IPS-18a (cell line): ENCODE data around the gene KRT37.
"Not testable (repeated sequence)": the region's sequence is repeated elsewhere in the genome, so short reads cannot be mapped to it uniquely, and the experiment has no call there.

ENCODE experiments used
- H3K27ac ChIP-seq: one replicate; pipeline ENCODE4 v1.5.1; 2013; ENCODE audit warnings: low read length
- H3K27me3 ChIP-seq: one replicate; pipeline ENCODE4 v1.6.1; 2013; ENCODE audit warnings: mild to moderate bottlenecking, low read length; ENCODE audit not compliant: control insufficient read depth, insufficient read depth
- H3K36me3 ChIP-seq: one replicate; pipeline ENCODE4 v1.6.1; 2013; ENCODE audit warnings: low read depth, low read length; ENCODE audit not compliant: control insufficient read depth
- H3K4me1 ChIP-seq: one replicate; pipeline ENCODE4 v1.6.1; 2013; ENCODE audit warnings: low read depth, low read length; ENCODE audit not compliant: control insufficient read depth
- H3K4me3 ChIP-seq: one replicate; pipeline ENCODE4 v1.5.1; 2013; ENCODE audit warnings: low read length
- H3K9ac ChIP-seq: one replicate; pipeline ENCODE4 v1.6.1; 2013; ENCODE audit warnings: mild to moderate bottlenecking, low read length, moderate library complexity
- H3K9me3 ChIP-seq: one replicate; pipeline ENCODE4 v1.6.1; 2013; ENCODE audit warnings: low read depth, low read length; ENCODE audit not compliant: control insufficient read depth

The KRT37 gene

DNA sequence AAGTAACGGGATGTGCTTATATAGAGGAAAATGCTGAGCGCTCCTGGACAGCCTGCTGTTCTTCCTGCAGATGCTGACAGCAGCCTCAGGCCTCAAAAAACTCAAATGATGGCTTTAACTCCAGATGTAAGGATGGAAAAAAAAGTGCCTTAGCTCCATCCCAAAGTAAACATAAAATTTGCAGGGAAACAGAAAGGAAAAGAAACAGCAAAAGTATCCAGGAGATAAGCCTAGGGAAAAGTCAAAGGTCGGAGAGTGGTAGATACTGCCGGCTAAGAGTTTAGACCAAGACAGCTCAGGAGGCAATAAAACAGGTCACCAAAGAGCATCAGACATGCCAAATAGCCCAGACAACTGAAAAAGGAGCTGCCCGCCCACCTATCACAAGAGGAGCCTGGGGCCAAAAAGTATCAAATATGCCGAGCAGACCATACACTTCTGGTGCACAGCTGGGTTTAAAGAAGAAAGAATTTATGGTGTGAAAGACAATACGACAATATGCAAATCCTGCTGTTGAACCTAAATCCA lies 33.9 kb downstream of the KRT37 start:
- no peaks in the 10 kb centered on the region for H3K36me3 ChIP-seq
- no peaks in the 10 kb centered on the region for H3K9me3 ChIP-seq
- no peak overlapping the region for H3K27ac ChIP-seq
- H3K27me3 ChIP-seq: no peaks in the 10 kb centered on the region
- no peaks in the 10 kb centered on the region for H3K4me1 ChIP-seq
- H3K4me3 ChIP-seq: no peak overlapping the region
- H3K9ac ChIP-seq: no peak overlapping the region

DNA sequence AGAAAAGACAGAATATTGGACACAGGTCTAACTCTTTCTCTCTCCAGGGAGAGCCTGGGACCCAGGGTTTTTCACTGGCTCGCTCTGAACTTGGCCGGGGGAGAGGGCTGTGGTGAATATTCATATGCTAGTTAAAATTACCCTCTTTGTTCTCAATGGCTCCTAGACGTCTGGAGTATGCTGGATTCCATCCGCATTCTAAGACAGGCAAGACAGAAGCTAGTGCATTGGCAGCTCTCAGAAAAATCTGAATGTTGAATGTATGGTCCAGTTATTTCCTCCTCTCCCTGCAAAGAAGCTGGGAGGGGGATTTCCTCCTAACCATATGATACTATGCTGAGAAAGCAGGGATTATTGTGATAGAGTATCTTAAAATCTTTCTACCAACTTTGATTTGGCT lies 36.7 kb downstream of the KRT37 start:
- no peaks in the 10 kb centered on the region for H3K36me3 ChIP-seq
- no peak overlapping the region for H3K27ac ChIP-seq
- H3K9me3 ChIP-seq: no peaks in the 10 kb centered on the region
- no peak overlapping the region for H3K9ac ChIP-seq
- H3K4me3 ChIP-seq: no peak overlapping the region
- H3K27me3 ChIP-seq: no peaks in the 10 kb centered on the region
- H3K4me1 ChIP-seq: no peaks in the 10 kb centered on the region

DNA sequence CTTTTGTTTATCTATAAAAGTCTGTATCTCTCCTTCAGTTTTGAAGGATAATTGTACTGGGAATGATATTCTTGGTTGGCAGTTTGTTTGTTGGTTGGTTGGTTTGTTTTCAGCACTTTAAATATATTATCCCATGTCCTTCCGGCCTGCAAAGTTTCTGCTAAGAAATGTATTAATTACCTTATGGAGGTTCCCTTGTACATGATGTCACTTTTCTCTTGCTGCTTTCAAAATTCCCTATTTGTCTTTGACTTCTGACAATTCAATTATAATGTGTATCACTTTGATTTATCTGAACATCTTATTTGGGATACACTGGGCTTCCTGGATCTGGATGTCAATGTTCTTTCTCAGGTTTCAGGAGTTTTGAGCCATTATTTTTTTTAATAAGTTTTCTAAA lies 38.2 kb downstream of the KRT37 start:
- H3K9me3 ChIP-seq: no peaks in the 10 kb centered on the region
- H3K36me3 ChIP-seq: no peaks in the 10 kb centered on the region
- H3K27ac ChIP-seq: no peak overlapping the region
- no peak overlapping the region for H3K4me3 ChIP-seq
- H3K4me1 ChIP-seq: no peaks in the 10 kb centered on the region
- H3K27me3 ChIP-seq: no peaks in the 10 kb centered on the region
- H3K9ac ChIP-seq: no peak overlapping the region

DNA sequence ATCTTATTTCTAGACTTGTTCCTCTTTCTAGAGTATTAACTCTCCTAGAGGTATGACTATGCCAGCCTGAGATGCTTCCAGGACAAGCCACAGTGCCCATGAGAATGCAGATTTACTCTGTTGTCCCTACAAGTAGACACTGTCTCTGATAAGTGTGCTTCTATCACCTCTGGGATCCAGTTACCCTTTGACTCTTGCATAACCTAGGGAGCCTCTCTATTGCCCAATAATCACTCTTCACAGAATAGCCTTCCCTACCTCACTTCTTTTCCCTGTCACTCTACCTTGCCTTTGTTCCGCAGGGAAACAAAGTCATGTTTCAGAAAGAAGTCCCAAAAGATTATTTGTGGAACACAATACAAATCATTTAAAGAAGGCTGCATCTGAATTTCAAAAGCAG lies 40.7 kb downstream of the KRT37 start:
- Histone ChIP-seq H3K9me3 (no peaks in the 10 kb centered on the region), H3K27ac (no peak overlapping the region), H3K4me3 (no peak overlapping the region), H3K4me1 (no peaks in the 10 kb centered on the region), H3K36me3 (no peaks in the 10 kb centered on the region), H3K27me3 (no peaks in the 10 kb centered on the region), H3K9ac (no peak overlapping the region)

DNA sequence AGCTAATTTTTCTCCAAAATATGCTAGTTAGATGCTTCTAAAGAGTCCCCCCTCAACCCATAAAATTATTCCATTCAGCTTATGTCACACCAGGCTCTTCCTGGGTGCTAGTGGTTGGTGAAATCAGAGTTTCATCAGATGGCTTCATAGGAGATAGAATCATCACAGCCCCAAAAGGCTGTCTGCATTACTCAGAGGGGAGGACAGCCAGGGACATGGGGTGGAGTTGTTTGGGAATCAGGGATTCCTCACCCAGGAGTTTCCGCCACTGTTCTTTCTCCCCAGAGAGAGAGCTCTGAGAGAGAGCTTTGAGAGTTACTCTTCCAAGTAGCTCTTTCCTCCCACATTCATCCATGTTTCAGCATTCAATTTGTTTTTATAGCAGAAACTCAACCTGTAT lies 42.0 kb downstream of the KRT37 start:
- Histone ChIP-seq H3K36me3 (no peaks in the 10 kb centered on the region), H3K4me1 (no peaks in the 10 kb centered on the region), H3K9me3 (no peaks in the 10 kb centered on the region), H3K4me3 (no peak overlapping the region), H3K27me3 (no peaks in the 10 kb centered on the region), H3K27ac (no peak overlapping the region), H3K9ac (no peak overlapping the region)

DNA sequence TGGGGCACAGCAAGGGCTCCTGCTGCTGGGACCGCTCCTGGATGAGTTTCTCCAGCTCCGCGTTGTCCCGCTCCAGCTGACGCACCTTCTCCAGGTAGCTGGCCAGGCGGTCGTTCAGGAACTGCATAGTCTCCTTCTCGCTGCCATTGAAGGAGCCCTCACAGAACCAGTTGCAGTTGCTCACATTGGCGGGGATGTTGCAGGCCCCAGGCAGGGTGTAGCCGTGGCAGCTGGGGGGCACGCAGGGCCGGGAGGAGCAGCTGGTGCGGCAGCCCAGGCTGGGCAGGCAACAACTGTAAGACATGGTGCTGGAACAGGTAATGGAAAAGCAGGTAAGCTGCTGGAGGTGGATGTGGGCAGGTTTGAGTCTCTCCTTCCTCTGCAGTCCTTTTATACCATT lies 42.4 kb downstream of the KRT37 start, which contains the start of gene KRT34:
KRT34 (minus strand) TSS at position 364 of the 400 bp plus-strand sequence; CDS start at position 304, 60 bp downstream.
- not testable (repeated sequence) for H3K36me3 ChIP-seq, H3K27ac ChIP-seq, H3K9me3 ChIP-seq, H3K27me3 ChIP-seq, H3K4me3 ChIP-seq, H3K4me1 ChIP-seq, H3K9ac ChIP-seq

DNA sequence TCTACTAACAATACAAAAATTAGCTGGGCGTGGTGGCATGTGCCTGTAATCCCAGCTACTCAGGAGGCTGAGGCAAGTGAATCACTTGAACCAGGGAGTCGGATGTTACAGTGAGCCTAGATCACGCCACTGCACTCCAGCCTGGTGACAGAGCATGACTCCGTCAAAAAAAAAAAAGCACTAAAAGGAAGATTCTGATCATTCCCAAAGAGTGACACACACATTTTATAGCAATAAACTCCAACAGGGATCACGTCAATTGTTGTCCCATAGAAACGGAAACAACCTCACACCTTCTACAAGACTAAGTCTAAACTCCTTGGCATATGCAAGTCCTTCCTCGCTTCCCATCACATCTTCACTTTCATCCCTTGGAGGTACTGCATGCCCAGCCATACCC lies 44.3 kb downstream of the KRT37 start:
- not testable (repeated sequence) for H3K36me3 ChIP-seq

DNA sequence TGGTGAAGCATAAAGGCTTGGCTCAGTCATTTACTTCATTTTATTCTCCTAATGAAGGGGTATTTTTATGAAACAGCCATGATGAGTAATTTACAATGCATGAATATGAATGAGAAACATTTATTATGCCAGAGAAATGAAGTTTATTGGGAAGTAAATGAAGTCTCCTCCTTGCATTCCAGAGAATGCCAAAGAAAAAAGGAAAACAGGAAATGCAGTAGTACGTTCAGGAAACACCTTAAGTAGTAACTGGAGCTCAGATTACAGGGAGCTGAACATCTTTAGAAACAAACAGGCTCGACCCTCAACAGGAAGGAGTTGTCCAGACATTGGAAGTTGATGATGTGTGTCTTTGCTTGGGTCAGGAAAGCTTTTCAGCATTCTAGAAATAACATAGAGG lies 46.8 kb downstream of the KRT37 start:
- H3K4me1 ChIP-seq: no peaks in the 10 kb centered on the region

More for the DNA sequence above, 44.3 kb downstream of the KRT37 start:
- not testable (repeated sequence) for H3K27me3 ChIP-seq, H3K9ac ChIP-seq, H3K4me1 ChIP-seq, H3K9me3 ChIP-seq, H3K4me3 ChIP-seq, H3K27ac ChIP-seq

More for the DNA sequence above, 46.8 kb downstream of the KRT37 start:
- Histone ChIP-seq H3K27ac (no peak overlapping the region), H3K9me3 (no peaks in the 10 kb centered on the region), H3K4me3 (no peak overlapping the region), H3K9ac (no peak overlapping the region), H3K36me3 (no peaks in the 10 kb centered on the region), H3K27me3 (no peaks in the 10 kb centered on the region)
